T47D (cell line): ENCODE data around the gene PHC3.
"Not testable (repeated sequence)": the region's sequence is repeated elsewhere in the genome, so short reads cannot be mapped to it uniquely, and the experiment has no call there.

Experiments
- DNase-seq, 2 experiments: peaks; one replicate each; pipeline versions ENCODE4 v3.0.0 to v3.0.0-alpha.2; 2011 to 2012; ENCODE audit warnings: low read depth in 1 of 2, low spot score in 1 of 2
- JUND ChIP-seq: IDR thresholded peaks from 2 replicates; pipeline ENCODE4 v1.6.1; 2012; ENCODE audit warnings: low read depth
- in situ Hi-C: cut with HindIII; loops from 2 replicates; pipeline ENCODE4 v1.10.0; 2016; ENCODE audit warnings: low sequenced_read_pairs, low pct_unique_long_range_greater_than_20kb

Gene PHC3

DNA sequence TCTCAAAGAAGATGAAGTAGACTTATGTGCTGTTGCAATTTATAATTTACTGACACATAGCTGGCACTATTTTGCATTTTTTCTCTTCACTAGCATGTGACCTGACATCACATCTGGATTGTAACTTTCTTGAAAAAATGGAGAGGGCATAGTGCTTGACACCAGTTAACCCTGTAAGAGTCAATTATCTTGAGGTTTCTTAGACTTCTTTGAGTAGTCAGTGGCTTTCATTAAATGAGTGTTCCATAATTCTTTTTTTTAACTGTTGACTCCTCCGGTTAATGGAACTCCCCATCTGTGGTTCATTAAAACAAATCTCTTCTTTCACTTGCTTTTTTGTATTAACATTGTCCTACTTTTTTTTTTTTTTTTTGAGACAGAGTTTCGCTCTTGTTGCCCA is 23.8 kb upstream of the PHC3 start:
- DNase-seq: no peak
- in situ Hi-C loops: no loop called here
- no peak for TF ChIP-seq JUND

DNA sequence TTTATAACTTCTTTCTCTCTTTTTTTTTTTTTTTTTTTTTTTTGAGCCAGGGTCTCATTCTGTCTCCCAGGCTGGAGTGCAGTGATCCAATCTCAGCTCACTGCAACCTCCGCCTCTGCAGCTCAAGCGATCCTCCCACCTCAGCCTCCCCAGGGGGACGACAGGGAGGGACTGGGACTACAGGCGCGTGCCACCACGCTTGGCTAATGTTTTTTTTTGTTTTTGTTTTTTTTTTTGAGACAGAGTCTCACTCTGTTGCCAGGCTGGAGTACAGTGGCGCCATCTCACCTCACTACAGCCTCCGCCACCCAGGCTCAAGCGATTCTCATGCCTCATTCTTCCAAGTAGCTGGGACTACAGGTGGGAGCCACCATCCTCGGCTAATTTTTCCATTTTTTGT is 23.0 kb upstream of the PHC3 start:
- no peak for DNase-seq
- in situ Hi-C loops: no loop called here
- TF ChIP-seq JUND: no peak

- in situ Hi-C loops: no loop called here
- no peak for DNase-seq
- no peak for TF ChIP-seq JUND
These were observed 22.5 kb upstream of the PHC3 start for GRCh38 chr3:170204023-170204472.

GRCh38 chr3:170203457-170203856 is 21.9 kb upstream of the PHC3 start:
- no peak for DNase-seq
- no peak for TF ChIP-seq JUND
- in situ Hi-C loops: no loop called here

- in situ Hi-C loops: no loop called here
- no peak for TF ChIP-seq JUND
- DNase-seq: no peak
These were observed 20.0 kb upstream of the PHC3 start for GRCh38 chr3:170201527-170201926.

DNA sequence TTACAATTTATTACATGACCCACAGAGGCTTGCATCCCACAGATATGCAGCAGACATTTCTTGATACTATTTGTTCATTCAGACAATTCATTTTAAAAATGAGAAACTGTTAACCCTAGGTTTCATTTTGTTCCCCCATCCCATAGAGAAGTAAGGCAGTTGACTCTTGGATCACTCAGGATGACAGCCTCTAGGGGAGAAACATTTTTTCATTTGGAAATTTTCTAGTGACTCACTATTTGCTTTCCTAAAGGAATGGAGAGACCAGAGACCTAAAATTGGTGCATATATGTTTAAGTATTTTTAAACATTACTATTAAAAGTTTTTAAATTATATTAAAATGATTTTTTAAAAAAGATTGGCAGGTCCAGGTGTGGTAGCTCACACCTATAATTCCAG is 19.5 kb upstream of the PHC3 start:
- DNase-seq: no peak
- in situ Hi-C loops: no loop called here
- TF ChIP-seq JUND: no peak

GRCh38 chr3:170196833-170197232 is 15.3 kb upstream of the PHC3 start:
- no peak for TF ChIP-seq JUND
- no peak for DNase-seq
- in situ Hi-C loops: no loop called here

DNA sequence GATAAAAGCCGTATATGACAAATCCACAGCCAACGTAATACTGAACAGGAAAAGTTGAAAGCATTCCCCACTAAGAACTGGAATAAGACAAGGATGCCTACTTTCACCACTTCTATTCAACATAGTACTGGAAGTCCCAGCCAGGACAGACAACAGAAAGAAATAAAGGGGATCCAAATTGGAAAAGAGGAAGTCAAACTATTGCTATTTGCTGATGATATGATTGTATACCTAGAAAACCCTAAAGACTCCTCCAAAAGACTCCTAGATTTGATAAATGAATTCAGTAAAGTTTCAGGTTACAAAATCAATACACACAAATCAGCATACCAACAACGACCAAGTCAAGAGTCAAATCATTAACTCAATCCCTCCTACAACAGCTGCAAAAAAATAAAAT is 14.2 kb upstream of the PHC3 start:
- DNase-seq, in situ Hi-C loops: not testable (repeated sequence)

DNA sequence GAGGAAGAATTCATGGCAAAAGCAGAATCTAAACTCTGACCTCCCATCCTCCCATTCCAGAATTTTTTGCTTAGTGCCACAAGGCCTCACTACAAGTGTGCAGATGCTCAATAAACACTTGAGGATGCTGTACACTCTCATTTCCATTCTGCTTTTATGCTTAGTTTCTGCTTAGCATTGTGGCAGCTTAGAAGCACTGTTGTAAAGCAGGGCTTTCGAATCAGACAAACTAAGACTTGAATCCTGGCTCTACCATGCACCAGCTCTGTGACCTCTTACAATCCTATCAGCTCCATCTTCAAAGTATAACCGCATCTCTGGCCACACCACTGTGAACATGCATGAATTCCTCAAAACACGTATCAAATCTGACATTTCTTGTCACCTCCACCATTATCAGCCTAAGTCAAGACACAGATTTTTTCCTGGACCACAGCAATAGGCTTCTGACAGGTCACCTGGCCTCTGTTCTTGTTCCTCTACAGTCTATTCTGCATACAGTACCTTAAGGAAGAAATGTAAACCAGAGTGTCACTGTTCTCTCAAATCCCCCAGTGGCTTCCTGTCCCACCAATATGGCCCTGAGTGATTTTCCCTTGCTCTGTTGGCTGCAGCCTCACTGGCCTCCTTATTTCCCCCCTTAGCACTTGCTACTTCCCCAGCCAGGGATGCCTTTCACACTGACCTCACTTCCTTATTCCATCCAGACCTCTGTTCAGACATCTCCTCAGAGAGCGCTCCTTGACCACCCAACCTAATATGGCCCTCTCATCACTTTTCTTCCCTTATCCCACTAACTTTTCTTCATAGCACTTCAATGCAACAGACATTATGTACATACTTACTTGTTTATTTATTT is 8.1 kb upstream of the PHC3 start:
- TF ChIP-seq JUND: no peak
- no peak for DNase-seq
- in situ Hi-C loops: no loop called here

GRCh38 chr3:170180079-170180907 is 1.2 kb downstream of the PHC3 start:
- peak in 1 of 2 experiments; percentile 19 for DNase-seq
- in situ Hi-C loops: no loop called here
- TF ChIP-seq JUND: no peak

- no peak for DNase-seq
- TF ChIP-seq JUND: no peak
These were observed 2.1 kb downstream of the PHC3 start for GRCh38 chr3:170179432-170179831.

DNA sequence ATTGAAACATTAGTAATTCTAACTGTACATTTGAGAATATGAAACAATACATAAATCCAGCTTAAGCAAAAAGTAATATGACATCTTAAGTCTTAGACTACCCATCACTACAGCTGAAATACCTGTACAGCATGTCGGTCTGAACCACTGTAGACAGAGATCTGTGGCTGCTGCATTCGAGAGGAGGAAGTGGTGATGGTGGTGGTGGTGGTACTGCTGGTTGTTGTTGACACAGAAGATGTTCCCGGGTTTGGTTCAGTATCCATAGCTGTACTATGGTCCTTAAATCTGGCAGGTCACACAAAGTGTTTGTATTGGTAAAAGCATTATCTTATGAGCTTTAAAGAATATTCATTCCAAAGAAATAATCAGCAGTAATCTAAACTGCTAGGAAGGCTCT is 2.9 kb downstream of the PHC3 start:
- TF ChIP-seq JUND: no peak
- no peak for DNase-seq
- in situ Hi-C loops: no loop called here

More at GRCh38 chr3:170179432-170179831, 2.1 kb downstream of the PHC3 start:
- in situ Hi-C loops: no loop called here

DNA sequence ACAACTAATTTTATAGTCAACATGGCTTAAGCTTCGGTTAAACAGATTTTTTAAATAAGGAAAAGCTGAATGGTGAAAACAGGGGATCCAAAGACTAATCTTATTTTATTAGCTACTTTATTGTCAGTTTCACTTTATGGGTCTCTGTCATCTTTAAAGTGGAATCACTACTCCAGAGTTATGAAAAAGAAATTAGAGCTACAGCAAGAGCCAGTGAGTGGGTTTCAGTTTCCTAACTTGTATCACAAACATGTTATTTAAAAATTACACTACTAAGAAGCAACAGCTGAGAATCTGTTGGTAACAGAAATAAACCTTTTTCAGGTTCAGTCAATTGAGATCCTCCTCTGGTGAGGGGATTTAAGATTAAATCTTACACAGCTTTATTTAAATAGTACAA is 10.0 kb downstream of the PHC3 start:
- DNase-seq: no peak
- in situ Hi-C loops: no loop called here
- no peak for TF ChIP-seq JUND

GRCh38 chr3:170164717-170165116 is 16.8 kb downstream of the PHC3 start:
- in situ Hi-C loops: no loop called here
- no peak for TF ChIP-seq JUND
- DNase-seq: peak in 1 of 2 experiments; percentile 36
